HEK293T (cell line): ENCODE results near the gene RNF225.

Experiments
- CTCF ChIA-PET: fragments of 350-600 bp; formaldehyde crosslinking; extraction: SDS; loops from one replicate; lab custom pipeline; 2021; ENCODE audit warnings: antibody characterized with exemption, inconsistent platforms; lab: Yijun Ruan, JAX
- POLR2A ChIA-PET: fragments of 350-600 bp; formaldehyde crosslinking; extraction: SDS; loops from one replicate; lab custom pipeline; 2020; ENCODE audit warnings: antibody characterized with exemption, inconsistent platforms; lab: Yijun Ruan, JAX
- DNase-seq: peaks from one replicate; pipeline ENCODE4 v3.0.0; 2012; ENCODE audit warnings: mixed read lengths; ENCODE audit errors: extremely low spot score
- ARNT ChIP-seq: fragments of 450-650 bp; IDR thresholded peaks from 2 replicates; pipeline ENCODE4 v1.6.1; 2017; ENCODE audit warnings: mild to moderate bottlenecking
- BHLHE40 ChIP-seq: fragments of 450-650 bp; IDR thresholded peaks from 2 replicates; pipeline ENCODE4 v1.6.1; 2016; ENCODE audit warnings: mild to moderate bottlenecking, moderate library complexity, borderline replicate concordance
- CTBP1 ChIP-seq: fragments of 450-650 bp; IDR thresholded peaks from 2 replicates; pipeline ENCODE4 v1.6.1; 2016; ENCODE audit warnings: borderline replicate concordance
- ELF4 ChIP-seq: fragments of 450-650 bp; IDR thresholded peaks from 2 replicates; pipeline ENCODE4 v1.6.1; 2017; ENCODE audit warnings: antibody characterized with exemption
- FOXA1 ChIP-seq: fragments of 450-650 bp; IDR thresholded peaks from 2 replicates; pipeline ENCODE4 v1.6.1; 2016; ENCODE audit warnings: mild to moderate bottlenecking
- FOXK2 ChIP-seq: fragments of 450-650 bp; IDR thresholded peaks from 2 replicates; pipeline ENCODE4 v1.6.1; 2016; ENCODE audit warnings: mild to moderate bottlenecking
- FOXM1 ChIP-seq: fragments of 450-650 bp; IDR thresholded peaks from 2 replicates; pipeline ENCODE4 v1.6.1; 2017; ENCODE audit warnings: mild to moderate bottlenecking, borderline replicate concordance
- HDGF ChIP-seq: fragments of 450-650 bp; IDR thresholded peaks from 2 replicates; pipeline ENCODE4 v1.6.1; 2017; ENCODE audit warnings: antibody characterized with exemption, borderline replicate concordance
- L3MBTL2 ChIP-seq: fragments of 450-650 bp; conservative IDR thresholded peaks from 2 replicates; pipeline ENCODE4 v1.6.1; 2016; ENCODE audit warnings: mild to moderate bottlenecking
- LEF1 ChIP-seq: fragments of 450-650 bp; IDR thresholded peaks from 2 replicates; pipeline ENCODE4 v1.6.1; 2017; ENCODE audit warnings: mild to moderate bottlenecking, borderline replicate concordance
- NFRKB ChIP-seq: fragments of 450-650 bp; IDR thresholded peaks from 2 replicates; pipeline ENCODE4 v1.6.1; 2016; ENCODE audit warnings: mild to moderate bottlenecking, moderate library complexity
- SP1 ChIP-seq: fragments of 450-650 bp; IDR thresholded peaks from 2 replicates; pipeline ENCODE4 v1.6.1; 2017
- SUZ12 ChIP-seq: fragments of 450-650 bp; IDR thresholded peaks from 2 replicates; pipeline ENCODE4 v1.6.1; 2016; ENCODE audit warnings: mild to moderate bottlenecking
- TARDBP ChIP-seq: fragments of 450-650 bp; IDR thresholded peaks from 2 replicates; pipeline ENCODE4 v1.6.1; 2016
- ZNF384 ChIP-seq: fragments of 450-650 bp; IDR thresholded peaks from 2 replicates; pipeline ENCODE4 v1.6.1; 2016
- TF ChIP-seq, protein P1 (sequence below): fragments of 450-650 bp; IDR thresholded peaks from 2 replicates; pipeline ENCODE4 v1.6.1; 2016

RNF225 gene

DNA sequence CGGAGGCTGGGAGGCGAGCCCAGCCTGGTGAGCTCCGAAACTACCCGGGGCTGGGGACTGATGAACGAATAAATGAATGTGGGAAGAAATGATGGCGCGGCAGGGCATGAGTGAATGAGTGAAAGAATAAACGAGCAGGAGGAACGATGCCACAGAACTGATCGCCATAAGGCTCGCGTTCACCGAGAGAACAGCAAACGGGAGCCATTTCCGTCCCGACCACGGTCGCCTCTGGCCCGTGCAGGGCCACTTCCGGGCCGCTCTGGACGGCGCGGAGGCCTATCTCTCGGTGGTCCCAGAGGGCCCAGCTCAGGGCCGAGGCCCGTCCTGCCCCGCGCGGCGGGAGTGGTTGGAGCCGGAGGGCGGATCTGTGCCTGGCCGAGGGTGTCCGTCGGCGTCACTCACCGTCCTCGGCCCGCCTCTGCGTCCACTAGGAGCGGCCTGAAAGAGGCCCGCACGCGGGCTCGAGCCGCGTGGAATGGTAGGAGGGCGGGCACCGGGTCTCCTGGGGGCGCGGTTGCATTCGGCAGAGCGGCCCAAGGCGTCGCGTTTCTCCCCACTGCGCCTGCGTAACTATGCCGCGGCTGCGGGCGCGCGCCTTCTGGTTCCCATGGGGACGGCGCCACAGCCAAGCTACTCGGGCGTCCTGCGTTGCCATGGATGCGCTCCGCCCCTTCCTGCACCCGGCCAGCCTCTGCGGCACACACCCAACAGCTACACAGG lies 33.0 kb upstream of the RNF225 start, which contains the start of gene ZNF497:
ZNF497 (minus strand) TSS at position 480 of the 723 bp plus-strand sequence. CDS start 5,116 bp downstream, outside the sequence.
- ChIA-PET POLR2A (interaction anchor here (0.6 to 3.4 kb wide), 27 partner anchors 8 to 543 kb away, joined by 3 to 30 read pairs (median 5); partner anchors contain the start of genes CHMP2A, RPS5, TRIM28 and ZBTB45), CTCF (interaction anchor here (1.1 kb wide), 1 partner anchor 34 kb away, joined by 3 read pairs; no protein-coding TSS in a partner anchor)
- TF ChIP-seq FOXK2 (no peak), L3MBTL2 (peak; percentile 58; the same call in 1 of the 2 replicates), ELF4 (peak; percentile 78), SUZ12 (no peak), ZNF384 (no peak), TARDBP (no peak), HDGF (no peak)
- TF ChIP-seq, protein P1, sequence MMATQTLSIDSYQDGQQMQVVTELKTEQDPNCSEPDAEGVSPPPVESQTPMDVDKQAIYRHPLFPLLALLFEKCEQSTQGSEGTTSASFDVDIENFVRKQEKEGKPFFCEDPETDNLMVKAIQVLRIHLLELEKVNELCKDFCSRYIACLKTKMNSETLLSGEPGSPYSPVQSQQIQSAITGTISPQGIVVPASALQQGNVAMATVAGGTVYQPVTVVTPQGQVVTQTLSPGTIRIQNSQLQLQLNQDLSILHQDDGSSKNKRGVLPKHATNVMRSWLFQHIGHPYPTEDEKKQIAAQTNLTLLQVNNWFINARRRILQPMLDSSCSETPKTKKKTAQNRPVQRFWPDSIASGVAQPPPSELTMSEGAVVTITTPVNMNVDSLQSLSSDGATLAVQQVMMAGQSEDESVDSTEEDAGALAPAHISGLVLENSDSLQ: peak; percentile 75
- DNase-seq: peak; percentile 99

DNA sequence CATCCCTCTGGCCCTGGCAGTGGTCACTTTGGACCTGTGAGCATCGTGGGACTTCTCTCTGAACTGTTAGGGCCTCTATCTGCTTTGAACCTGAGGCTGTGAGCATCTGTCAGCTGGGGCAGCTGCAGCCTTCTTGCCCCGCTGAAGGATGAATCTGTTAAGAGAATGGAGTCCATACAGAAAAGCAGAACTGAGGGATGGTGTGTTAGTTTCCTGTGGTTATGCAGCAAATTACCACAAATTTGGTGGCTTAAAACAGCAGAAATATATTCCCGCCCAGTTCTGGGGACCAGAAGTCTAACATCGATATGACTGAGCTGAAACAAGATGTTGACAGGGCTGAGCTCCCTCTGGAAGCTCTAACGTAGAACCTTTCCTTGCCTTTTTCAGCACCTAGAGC lies 31.3 kb upstream of the RNF225 start:
- CTCF ChIA-PET: no interaction called here
- TF ChIP-seq LEF1: no peak
- TF ChIP-seq FOXM1: no peak
- no peak for TF ChIP-seq TARDBP
- TF ChIP-seq, protein P1: no peak
- POLR2A ChIA-PET: interaction anchor here (0.8 to 3.4 kb wide), 7 partner anchors 16 to 155 kb away, joined by 3 to 29 read pairs (median 5); partner anchors contain the start of genes RPS5, ZBTB45, ZNF584 and ZNF8
- DNase-seq: no peak

DNA sequence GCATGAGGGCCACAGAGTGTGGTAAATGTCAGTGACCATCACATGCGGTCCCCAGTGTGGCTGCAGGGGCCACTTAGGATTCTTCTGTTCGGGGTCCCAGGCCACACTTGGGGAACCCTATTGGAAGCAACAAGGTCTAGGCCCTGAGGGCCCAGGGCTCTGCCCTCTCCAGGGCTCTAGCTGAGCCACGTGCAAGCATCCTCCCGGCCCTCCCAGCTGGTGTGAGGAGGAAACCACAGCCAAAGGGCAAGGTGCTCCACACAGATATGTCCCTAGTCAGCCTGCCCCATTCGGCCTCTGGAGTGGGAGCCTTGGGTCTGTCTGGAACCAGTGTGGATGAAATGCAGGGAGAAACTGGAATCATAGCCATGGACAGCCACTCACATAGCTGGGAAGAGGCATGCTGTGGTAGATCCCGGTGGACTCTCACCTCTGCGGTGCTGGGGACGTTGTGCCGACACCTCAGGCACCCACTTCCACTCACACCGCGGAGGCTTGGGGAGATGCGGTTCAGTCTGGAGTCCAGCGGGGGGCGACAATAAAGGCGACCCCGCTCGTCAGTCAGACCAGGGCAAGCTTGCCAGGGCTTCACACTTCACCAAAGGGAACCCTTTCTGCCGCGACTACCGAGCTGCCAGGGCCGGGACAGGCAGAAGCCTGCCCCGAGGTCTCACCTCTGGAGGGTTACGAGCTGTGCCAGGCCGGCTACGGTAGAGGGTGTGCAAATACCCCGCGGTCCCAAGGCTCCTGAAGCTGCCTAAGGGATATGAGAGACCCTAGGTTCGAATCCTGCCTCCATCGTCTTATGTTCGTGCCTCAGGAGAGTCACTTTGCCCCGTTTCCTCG lies 28.6 kb upstream of the RNF225 start:
- CTCF ChIA-PET: no interaction called here
- DNase-seq: no peak
- POLR2A ChIA-PET: interaction anchor here (1.0 kb wide), 1 partner anchor 153 kb away, joined by 3 read pairs; the partner anchor contains the start of gene ZBTB45
- TF ChIP-seq TARDBP: no peak
- no peak for TF ChIP-seq ARNT
- TF ChIP-seq FOXA1: no peak
- no peak for TF ChIP-seq SP1
- no peak for TF ChIP-seq ELF4
- TF ChIP-seq HDGF: no peak
- TF ChIP-seq NFRKB: no peak
- TF ChIP-seq ZNF384: no peak
- no peak for TF ChIP-seq CTBP1
- no peak for TF ChIP-seq FOXK2
- TF ChIP-seq SUZ12: no peak
- no peak for TF ChIP-seq FOXM1
- no peak for TF ChIP-seq LEF1
- TF ChIP-seq BHLHE40: no peak

DNA sequence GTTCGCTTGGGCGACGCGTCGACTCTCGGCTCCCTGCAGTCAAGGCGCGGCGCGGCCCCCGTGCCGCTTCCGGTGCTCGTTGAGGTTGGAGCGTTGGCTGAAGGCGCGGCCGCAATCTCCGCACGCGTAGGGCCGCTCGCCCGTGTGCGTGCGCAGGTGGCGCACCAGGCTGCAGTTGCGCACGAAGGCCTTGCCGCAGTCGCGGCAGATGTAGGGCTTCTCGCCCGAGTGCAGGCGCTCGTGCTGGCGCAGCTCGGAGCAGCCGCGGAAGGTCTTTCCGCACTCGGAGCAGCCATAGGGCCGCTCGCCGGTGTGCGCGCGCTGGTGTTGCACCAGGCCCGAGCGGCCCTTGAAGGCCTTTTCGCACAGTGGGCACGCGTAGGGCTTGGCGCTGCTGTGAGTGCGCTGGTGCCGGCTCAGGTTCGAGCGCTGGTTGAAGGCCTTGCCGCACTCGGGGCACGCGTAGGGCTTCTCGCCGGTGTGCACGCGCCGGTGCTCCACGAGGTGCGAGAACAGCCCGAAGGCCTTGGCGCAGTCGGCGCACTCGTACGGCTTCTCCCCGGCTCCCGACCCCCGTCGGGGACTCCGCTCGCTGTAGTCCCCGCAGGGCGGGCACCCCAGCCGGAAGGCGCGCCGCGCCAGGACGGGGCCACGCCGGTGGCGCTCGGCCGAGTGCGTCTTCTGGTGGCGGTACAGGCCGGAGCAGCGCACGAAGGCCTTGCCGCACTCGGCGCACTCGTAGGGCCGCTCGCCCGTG lies 27.6 kb upstream of the RNF225 start:
- no peak for DNase-seq
- ChIA-PET POLR2A (interaction anchor here (1.0 kb wide), 1 partner anchor 152 kb away, joined by 3 read pairs; the partner anchor contains the start of gene ZBTB45), CTCF (no interaction called here)
- TF ChIP-seq ARNT: no peak
- no peak for TF ChIP-seq CTBP1
- TF ChIP-seq L3MBTL2: no peak
- TF ChIP-seq LEF1: no peak
- no peak for TF ChIP-seq NFRKB
- no peak for TF ChIP-seq FOXM1
- TF ChIP-seq SP1: no peak
- TF ChIP-seq TARDBP: no peak
- no peak for TF ChIP-seq ELF4
- TF ChIP-seq FOXK2: no peak
- TF ChIP-seq SUZ12: no peak
- no peak for TF ChIP-seq BHLHE40
- TF ChIP-seq FOXA1: no peak

DNA sequence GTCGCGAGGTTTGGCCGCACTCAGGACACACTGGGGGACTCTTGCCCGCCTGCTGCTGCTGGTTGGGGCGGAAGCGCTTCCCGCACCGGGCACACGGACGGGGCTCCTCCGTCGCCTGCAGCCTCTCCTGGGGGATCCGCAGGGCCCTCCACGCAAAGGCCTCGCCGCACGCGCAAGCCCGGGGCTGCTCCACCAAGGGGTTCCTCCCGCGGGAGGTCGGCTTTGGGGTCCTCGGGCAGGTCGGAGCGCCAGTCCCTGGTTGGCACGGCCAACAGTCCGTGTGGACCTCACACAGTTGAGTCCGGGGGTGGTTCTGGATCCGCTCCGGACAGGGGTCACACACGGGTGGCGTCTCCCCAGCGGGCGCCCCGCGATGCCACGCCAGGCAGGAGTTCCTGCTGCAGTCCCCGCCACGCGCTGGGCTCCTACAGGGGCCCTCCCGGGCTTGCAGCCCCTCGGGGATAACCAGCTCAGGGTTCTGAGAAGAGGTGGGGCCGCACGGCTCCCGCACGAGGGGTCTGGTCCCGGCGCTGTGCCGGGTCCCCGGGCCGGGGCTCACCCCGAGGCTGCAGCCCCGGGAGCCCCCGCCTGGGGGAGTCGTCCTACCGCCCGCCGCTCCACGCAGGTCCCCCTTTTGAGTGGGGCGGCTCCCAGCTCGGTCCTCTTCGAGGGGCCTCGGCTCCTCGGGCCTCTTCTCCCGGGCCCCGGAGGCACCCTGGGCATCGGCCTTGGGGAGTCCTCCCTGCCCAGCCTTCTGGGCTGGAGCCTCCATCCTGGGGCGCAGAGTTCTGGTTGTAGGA lies 26.7 kb upstream of the RNF225 start:
- TF ChIP-seq NFRKB (no peak), LEF1 (no peak), FOXA1 (no peak), FOXM1 (no peak), ZNF384 (no peak), FOXK2 (no peak), SUZ12 (no peak), TARDBP (no peak), ELF4 (no peak), ARNT (no peak), BHLHE40 (no peak), CTBP1 (no peak), HDGF (no peak), L3MBTL2 (no peak), SP1 (no peak)
- TF ChIP-seq, protein P1: no peak
- POLR2A ChIA-PET: interaction anchor here (2.8 kb wide), 1 partner anchor 11 kb away, joined by 9 read pairs; no protein-coding TSS in a partner anchor

More for the DNA sequence above, 26.7 kb upstream of the RNF225 start:
- DNase-seq: no peak
- CTCF ChIA-PET: no interaction called here
